Measurements from ENCODE around the gene PRG2. TPM values are rescaled to one million over a fixed set of nuclear protein-coding genes. Genes with fewer than 3 reads are reported as not detected.
"Not testable (repeated sequence)": the region's sequence is repeated elsewhere in the genome, so short reads cannot be mapped to it uniquely, and the experiment has no call there.

PRG2 gene
- polyA plus RNA-seq, 1 donor: 0.24 TPM

DNA sequence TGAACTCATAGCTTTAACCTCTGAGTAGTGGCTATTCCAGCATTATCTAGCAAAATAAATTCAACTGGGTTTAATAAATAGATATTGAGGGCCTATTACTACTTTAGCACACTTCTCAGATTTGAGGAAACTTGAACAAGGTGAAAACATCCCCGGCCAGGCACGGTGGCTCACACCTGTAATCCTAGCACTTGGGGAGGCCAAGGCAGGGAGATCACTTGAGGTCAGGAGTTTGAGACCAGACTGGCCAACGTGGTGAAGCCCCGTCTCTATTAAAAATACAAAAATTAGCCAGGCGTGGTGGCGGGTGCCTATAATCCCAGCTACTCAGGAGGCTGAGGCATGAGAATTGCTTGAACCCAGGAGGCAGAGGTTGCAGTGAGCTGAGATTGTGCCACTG, 53.6 kb downstream of the PRG2 start:
- H3K9me3 ChIP-seq (ENCODE audit: control insufficient read depth, low read depth, low read length); DNase-seq; H3K4me3 ChIP-seq (ENCODE audit: low read length); H3K27ac ChIP-seq (ENCODE audit: low read length); H3K4me1 ChIP-seq (ENCODE audit: control insufficient read depth, insufficient read depth, low read length); H3K27me3 ChIP-seq (ENCODE audit: control insufficient read depth, insufficient read depth, low read length): not testable (repeated sequence)
- no CpG with 5 or more reads among the region's 6 CpGs for WGBS (ENCODE audit: insufficient coverage, low lambda C conversion rate)
- H3K36me3 ChIP-seq (ENCODE audit: control insufficient read depth, insufficient read depth, low read length): peaks cover 17% of the 10 kb centered on the region

Other genes with a start within 250 kb of the PRG2 start
- gene LRRC55, start 208.7 kb downstream of the PRG2 start, polyA plus RNA-seq: 2.5 TPM
- 22.8 TPM for gene APLNR, start 153.4 kb downstream of the PRG2 start, polyA plus RNA-seq
- gene TNKS1BP1, start 65.7 kb downstream of the PRG2 start, polyA plus RNA-seq: 103 TPM
- 94.7 TPM for gene SSRP1, start 54.8 kb downstream of the PRG2 start, polyA plus RNA-seq
- 2.1 TPM for gene P2RX3, start 52.3 kb downstream of the PRG2 start, polyA plus RNA-seq
- gene PRG3, start 9.5 kb downstream of the PRG2 start, polyA plus RNA-seq: 0.07 TPM
- 13.4 TPM for gene SLC43A3, start 36.5 kb upstream of the PRG2 start, polyA plus RNA-seq
- gene RTN4RL2, start 69.9 kb upstream of the PRG2 start, polyA plus RNA-seq: 0.60 TPM
- gene SLC43A1, start 125.1 kb upstream of the PRG2 start, polyA plus RNA-seq: 16.0 TPM
- 29.8 TPM for gene TIMM10, start 140.1 kb upstream of the PRG2 start, polyA plus RNA-seq
- gene SMTNL1, start 146.9 kb upstream of the PRG2 start, polyA plus RNA-seq: 0.58 TPM
- gene UBE2L6, start 177.0 kb upstream of the PRG2 start, polyA plus RNA-seq: 60.3 TPM
- gene SERPING1, start 207.0 kb upstream of the PRG2 start, polyA plus RNA-seq: 48.9 TPM